SK-N-SH (cell line): ENCODE data around the gene CADM2.

Source experiments
- POLR2AphosphoS5 ChIP-seq: IDR thresholded peaks from 2 replicates; pipeline ENCODE4 v1.6.1; 2012; ENCODE audit warnings: low read depth, low read length
- SMC3 ChIP-seq: IDR thresholded peaks from 2 replicates; pipeline ENCODE4 v1.6.1; 2012; ENCODE audit warnings: low read depth, low read length, improper control_type of control experiment

DNA sequence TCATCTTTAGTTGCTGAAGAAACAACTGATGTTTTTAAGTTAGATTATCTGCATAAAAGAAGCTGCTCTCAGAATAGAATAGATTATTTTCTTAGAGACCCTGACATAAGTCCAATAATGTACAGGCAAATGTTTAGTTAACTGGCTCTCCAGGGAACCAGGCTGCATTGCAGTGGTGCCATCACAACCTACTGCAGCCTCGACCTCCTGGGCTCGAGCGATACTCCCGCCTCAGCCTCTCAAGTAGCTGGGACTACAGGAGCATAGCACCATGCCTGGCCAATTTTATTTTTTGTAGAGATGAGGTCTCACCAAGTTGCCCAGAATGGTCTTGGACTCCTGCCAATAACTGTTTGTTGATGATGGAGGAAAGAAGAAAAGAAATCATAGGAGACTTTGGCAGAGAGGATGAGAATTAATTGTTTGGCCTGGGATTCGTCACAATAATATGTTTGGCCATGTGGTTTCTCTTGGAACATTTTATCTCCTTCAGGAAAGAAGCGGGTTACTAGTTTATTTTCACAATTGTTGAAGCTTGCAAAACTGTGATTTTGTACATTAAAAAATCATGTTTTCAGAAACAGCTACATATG, 429.2 kb downstream of the CADM2 start:
- TF ChIP-seq SMC3 (no peak), POLR2AphosphoS5 (no peak)
